Hepatocyte (in vitro differentiated cells): ENCODE measurements around the gene WNT5B. TPM values are rescaled to one million over a fixed set of nuclear protein-coding genes. Genes with fewer than 3 reads are reported as not detected.

Source experiments
- DNase-seq: peaks from one replicate; pipeline ENCODE4 v3.0.0-alpha.2; 2016; ENCODE audit warnings: low spot score
- H2AFZ ChIP-seq: fragments of 200-600 bp; sonication (generic); 2 replicates; pipeline ENCODE4 v1.6.0; 2016; ENCODE audit warnings: antibody characterized with exemption, mild to moderate bottlenecking
- H3K27ac ChIP-seq: fragments of 200-600 bp; sonication (generic); 2 replicates; pipeline ENCODE4 v1.5.1; 2016; ENCODE audit warnings: mild to moderate bottlenecking
- H3K27me3 ChIP-seq: fragments of 200-600 bp; sonication (generic); 2 replicates; pipeline ENCODE4 v1.6.1; 2016
- H3K36me3 ChIP-seq: fragments of 200-600 bp; sonication (generic); replicated peaks from 2 replicates; pipeline ENCODE4 v1.5.1; 2016; ENCODE audit warnings: low read depth; ENCODE audit not compliant: insufficient read depth
- H3K4me1 ChIP-seq: fragments of 200-600 bp; sonication (generic); 2 replicates; pipeline ENCODE4 v1.5.1; 2016; ENCODE audit warnings: mild to moderate bottlenecking, moderate library complexity; ENCODE audit not compliant: insufficient read depth
- H3K4me2 ChIP-seq: fragments of 200-600 bp; sonication (generic); 2 replicates; pipeline ENCODE4 v1.6.0; 2016
- H3K4me3 ChIP-seq: fragments of 200-600 bp; sonication (generic); 2 replicates; pipeline ENCODE4 v1.5.1; 2016; ENCODE audit warnings: mild to moderate bottlenecking
- H3K79me2 ChIP-seq: fragments of 200-600 bp; sonication (generic); 2 replicates; pipeline ENCODE4 v1.6.0; 2017; ENCODE audit warnings: mild to moderate bottlenecking
- H3K9me2 ChIP-seq: fragments of 200-600 bp; sonication (generic); replicated peaks from 2 replicates; pipeline ENCODE4 v1.6.0; 2017; ENCODE audit warnings: mild to moderate bottlenecking; ENCODE audit not compliant: insufficient read depth
- H3K9me3 ChIP-seq: fragments of 200-600 bp; sonication (generic); 2 replicates; pipeline ENCODE4 v1.5.1; 2016; ENCODE audit warnings: low read depth, mild to moderate bottlenecking
- H4K20me1 ChIP-seq: fragments of 200-600 bp; sonication (generic); 2 replicates; pipeline ENCODE4 v1.6.0; 2016; ENCODE audit warnings: mild to moderate bottlenecking; ENCODE audit not compliant: insufficient read depth, poor library complexity, severe bottlenecking
- EZH2 ChIP-seq: fragments of 200-600 bp; sonication (generic); IDR thresholded peaks from 2 replicates; pipeline ENCODE4 v1.6.1; 2016; ENCODE audit warnings: antibody characterized with exemption, mild to moderate bottlenecking, borderline replicate concordance
- EZH2phosphoT487 ChIP-seq: fragments of 200-600 bp; sonication (generic); IDR thresholded peaks from one replicate; pipeline ENCODE4 v1.6.1; 2018; ENCODE audit warnings: antibody characterized with exemption, mild to moderate bottlenecking, low read depth, moderate library complexity; ENCODE audit not compliant: unreplicated experiment, severe bottlenecking
- WGBS: methylation state at CpG from one replicate; pipeline ENCODE4 v1.1.6; 2016; ENCODE audit warnings: low lambda C conversion rate; ENCODE audit errors: missing lambda C conversion rate; 5-methylcytosine and 5-hydroxymethylcytosine counted together
- polyA plus RNA-seq: library from polyadenylated mRNA; unstranded; fragments of >200 nt; fragmentation: Nextera tagmentation; extraction: Ambion mirVana; gene quantifications from 2 replicates; pipeline ENCODE4 v1.2.1, GENCODE V29; 2016
- total RNA-seq: library from RNA; depleted of rRNA; stranded (reverse); fragments of >200 nt; gene quantifications from 2 replicates; pipeline ENCODE4 v1.2.3, GENCODE V29; 2014
- TF ChIP-seq, protein P1 (sequence below): fragments of 200-600 bp; sonication (generic); IDR thresholded peaks from 2 replicates; pipeline ENCODE4 v1.5.1; 2016; ENCODE audit warnings: antibody characterized with exemption, mild to moderate bottlenecking; ENCODE audit not compliant: poor library complexity

WNT5B gene
- total and polyA plus RNA-seq, 2 experiments from 2014 or later = 16.6 to 35.3 TPM

DNA sequence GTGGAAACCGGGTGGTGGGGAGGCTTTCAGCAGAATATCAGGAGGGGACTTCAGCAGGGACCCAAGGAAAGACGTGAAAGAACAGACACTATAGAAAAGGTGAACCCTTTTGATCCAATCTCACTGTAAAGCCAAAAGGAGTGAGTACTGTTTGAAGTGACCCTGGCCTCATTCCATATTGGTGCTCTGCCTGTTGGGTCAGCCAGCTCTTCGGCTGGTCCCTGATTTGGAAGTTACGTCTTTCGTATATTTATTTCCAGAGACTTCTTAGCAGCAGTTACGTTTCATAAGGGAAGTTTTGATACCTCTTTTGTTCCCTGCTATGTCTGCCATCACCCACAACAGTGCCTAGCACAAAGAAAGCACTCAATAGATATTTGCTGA lies 21.9 kb downstream of the WNT5B start:
- H3K4me1 ChIP-seq = no peaks in the 10 kb centered on the region
- no peaks in the 10 kb centered on the region for H3K27me3 ChIP-seq
- no peaks in the 10 kb centered on the region for H3K36me3 ChIP-seq
- no peak overlapping the region for H3K4me3 ChIP-seq
- no peak overlapping the region for H3K27ac ChIP-seq
- no peak overlapping the region for H2AFZ ChIP-seq
- no peaks in the 10 kb centered on the region for H4K20me1 ChIP-seq
- no peak for TF ChIP-seq EZH2phosphoT487
- TF ChIP-seq, protein P1, sequence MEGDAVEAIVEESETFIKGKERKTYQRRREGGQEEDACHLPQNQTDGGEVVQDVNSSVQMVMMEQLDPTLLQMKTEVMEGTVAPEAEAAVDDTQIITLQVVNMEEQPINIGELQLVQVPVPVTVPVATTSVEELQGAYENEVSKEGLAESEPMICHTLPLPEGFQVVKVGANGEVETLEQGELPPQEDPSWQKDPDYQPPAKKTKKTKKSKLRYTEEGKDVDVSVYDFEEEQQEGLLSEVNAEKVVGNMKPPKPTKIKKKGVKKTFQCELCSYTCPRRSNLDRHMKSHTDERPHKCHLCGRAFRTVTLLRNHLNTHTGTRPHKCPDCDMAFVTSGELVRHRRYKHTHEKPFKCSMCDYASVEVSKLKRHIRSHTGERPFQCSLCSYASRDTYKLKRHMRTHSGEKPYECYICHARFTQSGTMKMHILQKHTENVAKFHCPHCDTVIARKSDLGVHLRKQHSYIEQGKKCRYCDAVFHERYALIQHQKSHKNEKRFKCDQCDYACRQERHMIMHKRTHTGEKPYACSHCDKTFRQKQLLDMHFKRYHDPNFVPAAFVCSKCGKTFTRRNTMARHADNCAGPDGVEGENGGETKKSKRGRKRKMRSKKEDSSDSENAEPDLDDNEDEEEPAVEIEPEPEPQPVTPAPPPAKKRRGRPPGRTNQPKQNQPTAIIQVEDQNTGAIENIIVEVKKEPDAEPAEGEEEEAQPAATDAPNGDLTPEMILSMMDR = no peak
- H3K4me2 ChIP-seq = no peak overlapping the region
- WGBS = 86% methylated on average over 6 of the region's 6 CpGs
- no peaks in the 10 kb centered on the region for H3K79me2 ChIP-seq
- DNase-seq = no peak
- H3K9me3 ChIP-seq = no peaks in the 10 kb centered on the region
- no peaks in the 10 kb centered on the region for H3K9me2 ChIP-seq

DNA sequence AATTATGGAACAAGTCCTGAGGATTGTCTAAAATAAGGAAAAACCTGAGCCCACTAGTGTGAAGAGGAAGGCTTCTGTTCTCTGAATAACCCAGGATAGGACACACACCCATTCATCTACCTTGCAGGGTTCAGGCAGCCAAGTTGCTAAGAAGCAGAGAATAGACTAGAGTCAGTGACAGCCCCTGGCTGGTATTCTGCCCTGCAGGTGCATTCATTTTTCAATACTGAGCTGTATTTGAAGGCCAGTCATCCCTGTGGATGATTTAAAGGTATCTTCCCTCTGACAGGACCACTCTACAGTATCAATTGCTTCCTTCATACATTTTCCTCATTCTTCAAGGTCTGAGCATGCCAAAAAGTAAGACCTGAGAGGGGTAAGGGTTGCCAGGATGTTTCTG lies 22.9 kb downstream of the WNT5B start:
- H2AFZ ChIP-seq = no peak overlapping the region
- H3K9me3 ChIP-seq = no peaks in the 10 kb centered on the region
- H3K4me1 ChIP-seq = no peaks in the 10 kb centered on the region
- no peaks in the 10 kb centered on the region for H3K27me3 ChIP-seq
- H3K9me2 ChIP-seq = no peaks in the 10 kb centered on the region
- H4K20me1 ChIP-seq = no peaks in the 10 kb centered on the region
- no peak overlapping the region for H3K4me3 ChIP-seq
- H3K36me3 ChIP-seq = no peaks in the 10 kb centered on the region
- no peak for DNase-seq
- no peak overlapping the region for H3K27ac ChIP-seq
- H3K79me2 ChIP-seq = no peaks in the 10 kb centered on the region
- H3K4me2 ChIP-seq = no peak overlapping the region
- TF ChIP-seq EZH2phosphoT487 (no peak), EZH2 (no peak)
- TF ChIP-seq, protein P1 = no peak

DNA sequence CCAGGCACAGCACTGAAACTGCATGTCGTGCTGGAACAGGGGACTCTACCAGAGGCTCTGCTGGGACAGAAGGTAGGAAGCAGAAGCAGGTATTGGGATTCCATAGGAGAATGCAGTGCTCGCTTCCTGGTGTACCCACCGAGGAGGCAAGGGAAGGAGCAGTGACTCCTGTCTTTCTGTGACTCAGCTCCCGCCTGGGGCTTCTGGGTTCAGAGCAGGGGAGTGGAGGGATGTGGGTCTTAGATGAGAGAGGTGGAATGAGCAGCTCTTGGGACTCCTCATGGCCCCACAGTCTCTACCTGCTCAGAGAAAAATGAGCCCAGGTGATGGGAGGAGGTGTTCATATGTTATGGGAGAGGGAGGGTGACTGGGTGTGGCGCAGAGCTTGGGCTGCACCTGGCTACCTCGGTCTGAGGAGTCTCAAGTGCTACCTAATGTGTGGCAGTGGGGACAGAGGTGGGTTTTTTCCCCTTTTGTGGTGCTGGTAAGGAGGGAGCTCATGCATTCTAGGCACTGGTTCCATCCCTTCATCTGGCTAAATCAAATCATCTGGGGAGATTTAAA lies 26.3 kb downstream of the WNT5B start:
- Histone ChIP-seq H3K79me2 (no peaks in the 10 kb centered on the region), H3K4me2 (no peak overlapping the region), H3K36me3 (no peaks in the 10 kb centered on the region), H3K27me3 (no peaks in the 10 kb centered on the region), H2AFZ (no peak overlapping the region), H3K4me1 (peaks cover 7% of the 10 kb centered on the region), H3K4me3 (no peak overlapping the region), H3K9me3 (no peaks in the 10 kb centered on the region), H3K27ac (no peak overlapping the region), H3K9me2 (no peaks in the 10 kb centered on the region), H4K20me1 (no peaks in the 10 kb centered on the region)
- WGBS = 87% methylated on average over 6 of the region's 6 CpGs
- DNase-seq = no peak
- TF ChIP-seq EZH2 (no peak), EZH2phosphoT487 (no peak)
- TF ChIP-seq, protein P1 = no peak

DNA sequence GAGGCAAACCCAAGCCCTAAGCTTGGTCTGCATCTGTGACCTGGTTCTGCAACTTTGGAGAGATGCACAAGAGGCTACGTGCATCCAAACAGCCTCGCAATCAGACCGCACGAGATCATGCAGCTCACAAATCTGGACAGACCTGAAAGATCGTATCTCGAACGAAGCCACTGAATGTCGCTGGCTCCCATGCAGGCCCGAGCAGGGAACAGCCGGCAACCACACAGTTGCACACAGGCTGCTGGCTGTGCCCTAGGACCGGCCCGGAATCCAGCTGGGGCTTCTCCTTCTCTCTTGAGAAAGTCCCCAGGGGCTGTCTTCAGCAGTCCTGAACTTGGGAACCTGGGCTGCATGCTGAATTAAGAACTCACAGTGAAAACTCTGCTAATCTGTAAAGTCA lies 27.9 kb downstream of the WNT5B start:
- H4K20me1 ChIP-seq = no peaks in the 10 kb centered on the region
- no peak overlapping the region for H3K4me3 ChIP-seq
- no peak for DNase-seq
- no peak overlapping the region for H3K27ac ChIP-seq
- no peaks in the 10 kb centered on the region for H3K27me3 ChIP-seq
- no peak overlapping the region for H3K4me2 ChIP-seq
- WGBS = 82% methylated on average over 12 of the region's 12 CpGs
- no peaks in the 10 kb centered on the region for H3K9me2 ChIP-seq
- H3K9me3 ChIP-seq = no peaks in the 10 kb centered on the region
- TF ChIP-seq, protein P1 = no peak
- TF ChIP-seq EZH2phosphoT487 (no peak), EZH2 (no peak)
- H2AFZ ChIP-seq = no peak overlapping the region
- H3K36me3 ChIP-seq = no peaks in the 10 kb centered on the region
- no peaks in the 10 kb centered on the region for H3K79me2 ChIP-seq
- peaks cover 13% of the 10 kb centered on the region for H3K4me1 ChIP-seq
